IPS-NIHi11 (cell line): Measurements from ENCODE around the gene FBXL13.
"Not testable (repeated sequence)": the region's sequence is repeated elsewhere in the genome, so short reads cannot be mapped to it uniquely, and the experiment has no call there.

Experiments used
- DNase-seq: peaks from one replicate; pipeline ENCODE4 v3.0.0; 2012; ENCODE audit warnings: mixed read lengths, low spot score

FBXL13 gene

DNA sequence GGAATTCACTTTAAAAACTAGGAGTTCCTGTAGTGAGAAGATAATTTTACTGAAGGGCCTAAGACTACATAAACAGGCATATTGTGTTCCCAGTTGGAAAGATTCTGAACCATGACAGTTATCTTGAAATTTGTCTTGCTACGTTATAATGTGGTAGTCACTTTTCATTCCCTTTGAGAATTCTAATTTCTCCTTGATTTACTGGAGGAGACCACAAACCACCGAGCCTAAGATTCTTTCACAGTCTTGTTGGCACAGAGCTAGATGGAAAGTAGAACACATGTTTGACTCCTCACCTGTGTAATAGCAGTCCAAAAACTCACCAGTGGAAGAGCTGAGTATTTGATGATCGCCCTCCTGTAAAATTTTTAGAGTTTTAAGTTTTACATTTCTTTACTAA, 5.2 kb upstream of the FBXL13 start:
- no peak for DNase-seq

DNA sequence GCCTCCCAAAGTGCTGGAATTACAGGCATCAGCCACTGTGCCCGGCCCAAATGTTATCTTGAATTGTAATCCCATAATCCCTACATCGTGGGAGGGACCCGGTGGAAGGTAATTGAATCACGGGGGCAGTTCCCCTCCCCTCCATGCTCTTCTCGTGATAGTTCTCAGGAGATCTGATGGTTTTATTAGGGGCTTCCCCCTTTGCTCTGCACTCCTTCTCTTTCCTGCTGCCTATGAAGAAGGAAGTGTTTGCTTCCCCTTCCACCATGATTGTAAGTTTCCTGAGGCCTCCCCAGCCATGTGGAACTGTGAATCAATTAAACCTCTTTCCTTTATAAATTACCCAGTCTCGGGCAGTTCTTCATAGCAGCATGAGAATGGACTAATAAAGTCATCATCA, 3.6 kb upstream of the FBXL13 start:
- not testable (repeated sequence) for DNase-seq

GRCh38 chr7:103077318-103077717, 2.7 kb upstream of the FBXL13 start:
- DNase-seq: no peak

GRCh38 chr7:103076764-103077163, 2.2 kb upstream of the FBXL13 start:
- DNase-seq: no peak

- peak; percentile 84 for DNase-seq
Measured at GRCh38 chr7:103075337-103075918, 832 bp upstream of the FBXL13 start.

- DNase-seq: no peak
Measured at GRCh38 chr7:103073989-103074518, 542 bp downstream of the FBXL13 start.

DNA sequence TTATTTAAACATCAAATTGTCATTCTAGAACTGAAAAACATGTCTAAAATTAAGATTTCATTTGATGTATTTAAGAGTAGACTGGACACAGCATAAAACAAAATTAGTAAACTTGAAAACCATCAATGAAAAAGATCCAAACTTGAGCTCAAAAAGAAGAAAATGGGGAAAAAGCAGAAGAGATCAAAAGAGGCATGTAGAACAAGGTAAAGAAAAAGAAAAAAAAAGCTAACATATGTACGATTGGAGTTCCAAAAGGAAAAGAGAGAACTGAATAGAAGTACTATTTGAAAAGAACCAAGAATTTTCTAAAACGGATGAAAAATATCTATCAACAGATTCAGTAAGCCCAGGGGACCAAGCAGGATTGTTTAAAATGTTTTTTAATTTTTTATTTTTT, 3.6 kb downstream of the FBXL13 start:
- no peak for DNase-seq

DNA sequence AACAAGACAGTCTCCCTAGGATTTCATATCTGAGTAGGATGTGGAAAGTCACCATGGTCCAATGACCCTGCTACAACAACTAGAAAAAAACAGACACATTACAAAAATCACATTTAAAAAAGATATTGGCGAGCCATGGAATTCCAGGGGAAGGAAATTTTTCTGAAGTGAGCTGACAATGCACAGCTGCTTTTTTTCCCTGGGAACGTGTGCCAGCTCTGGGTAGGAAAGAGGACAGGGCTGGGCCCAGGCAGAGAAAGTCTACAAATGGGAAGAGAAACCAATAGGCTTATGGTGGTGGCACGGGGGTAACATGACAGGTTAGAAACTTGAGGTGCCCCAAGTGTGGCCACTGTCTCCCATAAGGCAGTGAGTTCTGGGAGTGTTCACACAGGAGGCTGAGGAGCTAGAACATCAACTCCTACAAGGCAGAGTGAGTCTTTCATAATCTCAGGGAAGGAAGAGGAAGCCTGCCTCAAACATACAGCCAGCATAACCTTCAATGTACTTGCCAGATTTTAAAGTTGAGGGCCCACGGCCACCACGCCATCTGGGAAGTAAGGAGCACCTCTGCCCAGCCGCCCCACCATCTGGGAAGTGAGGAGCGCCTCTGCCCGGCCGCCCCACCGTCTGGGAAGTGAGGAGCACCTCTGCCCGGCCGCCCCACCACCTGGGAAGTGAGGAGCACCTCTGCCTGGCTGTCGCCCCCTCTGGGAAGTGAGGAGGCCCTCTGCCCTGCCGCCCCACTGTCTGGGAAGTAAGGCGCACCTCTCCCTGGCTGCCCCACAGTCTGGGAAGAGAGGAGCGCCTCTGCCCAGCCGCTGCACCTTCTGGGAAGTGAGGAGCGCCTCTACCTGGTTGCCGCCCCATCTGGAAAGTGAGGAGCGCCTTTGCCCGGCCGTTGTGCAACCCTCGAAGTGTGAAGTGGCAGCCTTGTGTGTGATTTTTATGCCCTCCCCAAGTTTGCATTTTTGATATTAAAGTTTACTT, 5.9 kb downstream of the FBXL13 start:
- no peak for DNase-seq

GRCh38 chr7:103065667-103066066, 8.9 kb downstream of the FBXL13 start:
- peak; percentile 55 for DNase-seq

DNA sequence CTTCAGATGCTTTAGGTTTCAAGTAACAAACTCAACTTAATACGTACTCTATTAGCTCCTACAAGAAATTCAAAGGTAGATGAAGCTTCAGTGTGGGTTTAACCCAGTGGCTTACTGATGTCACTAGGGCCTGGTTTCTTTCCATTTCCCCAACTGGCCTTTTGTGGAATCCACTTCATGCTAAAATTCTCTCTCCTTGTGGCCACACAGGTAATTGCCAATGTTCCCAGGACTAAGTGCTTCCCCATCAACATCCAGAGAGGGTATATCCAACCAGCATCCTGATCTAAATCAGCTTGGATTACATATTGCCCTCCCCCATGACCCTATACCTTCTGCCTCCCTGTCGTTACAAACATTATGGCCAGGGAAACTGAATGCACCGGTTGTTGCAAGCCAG, 10.7 kb downstream of the FBXL13 start:
- DNase-seq: no peak

- no peak for DNase-seq
Measured at GRCh38 chr7:103059471-103059870, 15.1 kb downstream of the FBXL13 start.

DNA sequence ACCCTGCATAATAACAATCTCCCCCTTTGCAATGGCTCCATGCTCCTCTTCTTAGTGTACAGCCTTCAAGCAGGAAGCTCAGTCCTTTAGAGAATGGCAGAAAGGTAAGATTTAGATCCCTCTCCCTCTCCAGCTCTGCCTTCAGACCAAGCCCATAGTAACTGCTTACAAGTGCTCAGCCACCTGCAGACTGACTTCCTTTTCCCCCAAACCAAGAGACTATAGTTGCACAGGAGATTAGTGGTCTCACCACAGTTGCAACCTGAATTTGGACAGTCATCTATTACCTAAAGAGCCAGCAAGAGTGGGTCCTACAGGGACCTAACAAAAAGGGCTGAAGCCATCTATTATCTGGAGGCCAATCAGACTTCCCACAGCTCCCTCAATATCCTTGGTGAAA, 16.5 kb downstream of the FBXL13 start:
- no peak for DNase-seq

- DNase-seq: not testable (repeated sequence)
Measured at GRCh38 chr7:103056006-103056405, 18.6 kb downstream of the FBXL13 start.

GRCh38 chr7:103051519-103051918, 23.1 kb downstream of the FBXL13 start:
- DNase-seq: no peak

DNA sequence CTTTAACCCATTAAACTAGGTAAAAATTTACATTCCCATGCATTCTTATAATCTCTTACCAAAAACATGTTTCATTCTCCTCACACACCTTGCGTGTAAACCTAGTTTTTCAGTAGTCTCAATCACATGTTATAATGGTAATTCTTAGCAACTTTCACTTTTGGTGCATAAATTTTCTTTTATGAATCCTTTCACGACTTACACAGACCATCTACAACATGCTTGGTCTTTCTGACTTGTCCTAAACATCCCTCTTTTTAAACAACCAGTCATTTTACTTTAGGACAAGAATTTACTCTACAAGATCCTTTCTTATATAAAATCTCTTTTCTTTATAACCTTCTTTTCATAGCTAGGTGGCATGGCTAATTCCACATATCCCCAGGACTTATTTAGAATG, 25.8 kb downstream of the FBXL13 start:
- DNase-seq: no peak

DNA sequence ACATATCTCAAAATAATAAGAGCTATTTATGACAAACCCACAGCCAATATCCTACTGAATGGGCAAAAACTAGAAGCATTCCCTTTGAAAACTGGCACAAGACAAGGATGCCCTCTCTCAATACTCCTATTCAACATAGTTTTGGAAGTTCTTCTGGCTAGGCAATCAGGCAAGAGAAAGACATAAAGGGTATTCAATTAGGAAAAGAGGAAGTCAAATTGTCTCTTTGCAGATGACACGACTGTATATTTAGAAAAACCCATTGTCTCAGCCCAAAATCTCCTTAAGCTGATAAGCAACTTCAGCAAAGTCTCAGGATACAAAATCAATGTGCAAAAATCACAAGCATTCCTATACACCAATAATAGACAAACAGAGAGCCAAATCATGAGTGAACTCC, 32.8 kb downstream of the FBXL13 start:
- DNase-seq: not testable (repeated sequence)

GRCh38 chr7:103037823-103038739, 36.5 kb downstream of the FBXL13 start:
- DNase-seq: not testable (repeated sequence)

GRCh38 chr7:103037476-103037822, 37.1 kb downstream of the FBXL13 start:
- no peak for DNase-seq

- DNase-seq: not testable (repeated sequence)
Measured at GRCh38 chr7:103034318-103034717, 40.3 kb downstream of the FBXL13 start.

- no peak for DNase-seq
Measured at GRCh38 chr7:103031781-103032180, 42.8 kb downstream of the FBXL13 start.

DNA sequence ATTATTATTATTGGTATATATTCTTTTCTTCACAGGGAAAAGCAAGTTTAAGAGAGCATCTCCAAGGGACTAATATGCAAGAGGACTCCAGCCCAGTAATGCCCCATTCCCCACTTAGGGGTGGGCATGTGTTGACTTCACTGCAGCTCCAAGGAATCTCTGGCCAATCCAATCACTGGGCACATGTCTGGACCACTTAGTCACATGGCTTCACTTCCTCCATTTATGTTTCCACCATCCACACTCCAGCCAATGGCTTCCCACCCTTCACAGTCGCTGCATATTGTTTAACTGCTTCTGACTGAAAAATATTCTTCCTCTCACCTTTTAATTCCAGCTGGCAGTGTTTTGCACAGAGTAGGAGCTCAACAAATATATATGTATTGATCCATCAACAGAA, 43.6 kb downstream of the FBXL13 start:
- DNase-seq: no peak

DNA sequence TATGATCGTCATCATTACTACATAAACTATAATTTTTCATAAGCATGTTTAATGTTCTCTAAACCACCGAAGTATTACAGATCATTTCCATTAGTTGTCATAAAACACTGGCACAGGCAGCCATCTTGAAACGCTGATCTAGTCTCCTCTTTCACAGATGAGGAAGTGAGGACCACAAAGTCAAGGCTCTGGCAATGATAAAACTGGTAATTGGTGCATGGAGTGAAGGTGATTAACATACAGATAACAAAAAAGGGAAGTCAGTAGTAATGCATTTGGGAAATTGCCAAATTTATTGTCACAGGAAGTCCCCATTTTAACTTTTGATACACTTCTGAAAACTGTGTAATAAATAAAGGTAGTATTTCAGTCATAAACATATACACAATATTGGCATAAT, 49.3 kb downstream of the FBXL13 start:
- DNase-seq: no peak
